Dendritic cell treated with granulocyte-macrophage colony-stimulating factor and Interleukin-4, amounts not matched to agents 40 ng/mL and 50 ng/mL, for 4 days (primary cell): ENCODE results near the gene DCHS2.

Experiments used
- H3K27ac Mint-ChIP-seq: one replicate; pipeline ENCODE4 v1.8.0; 2022; ENCODE audit warnings: mild to moderate bottlenecking, mixed read lengths
- H3K27me3 Mint-ChIP-seq: one replicate; pipeline ENCODE4 v1.8.0; 2022; ENCODE audit warnings: mild to moderate bottlenecking, mixed read lengths
- H3K36me3 Mint-ChIP-seq: one replicate; pipeline ENCODE4 v1.8.0; 2022; ENCODE audit warnings: low read depth, mixed read lengths
- H3K4me1 Mint-ChIP-seq: one replicate; pipeline ENCODE4 v1.8.0; 2022; ENCODE audit warnings: low read depth, mixed read lengths
- H3K4me3 Mint-ChIP-seq: one replicate; pipeline ENCODE4 v1.8.0; 2022; ENCODE audit warnings: mild to moderate bottlenecking, moderate library complexity, mixed read lengths
- H3K9me3 Mint-ChIP-seq: one replicate; pipeline ENCODE4 v1.8.0; 2022; ENCODE audit warnings: mixed read lengths
- intact Hi-C: fragments of 100-400 bp; cut with micrococcal nuclease; formaldehyde crosslinking; loops from one replicate; pipeline ENCODE4 v1.15.0; 2022

DCHS2 gene

GRCh38 chr4:154507156-154507555 lies 15.6 kb upstream of the DCHS2 start:
- intact Hi-C loops, result no loop called here
- Mint-ChIP-seq H3K4me1 (no peaks in the 10 kb centered on the region), H3K9me3 (no peaks in the 10 kb centered on the region), H3K36me3 (no peaks in the 10 kb centered on the region), H3K27ac (no peak overlapping the region), H3K4me3 (no peak overlapping the region), H3K27me3 (peaks cover 16% of the 10 kb centered on the region)

DNA sequence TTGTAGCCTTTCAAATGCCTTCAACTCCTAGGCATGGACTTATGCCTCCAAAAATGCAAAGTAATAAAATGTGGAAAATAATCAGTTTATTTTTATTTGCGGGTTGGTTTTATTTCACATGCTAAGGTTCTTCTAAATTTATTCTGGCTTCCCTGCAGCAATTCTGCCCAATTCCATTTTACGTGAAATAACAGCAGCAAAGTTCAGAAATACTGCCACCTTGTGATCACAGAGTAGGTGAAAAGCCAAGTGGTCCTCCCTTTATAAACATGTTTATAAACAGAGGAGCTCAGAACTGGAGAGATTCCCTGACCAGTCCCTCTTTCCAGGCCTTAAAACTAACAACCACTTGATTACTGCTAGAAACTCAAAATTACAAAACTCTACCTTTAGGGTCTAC lies 14.7 kb upstream of the DCHS2 start:
- H3K4me3 Mint-ChIP-seq, result no peak overlapping the region
- intact Hi-C loops, result no loop called here
- no peaks in the 10 kb centered on the region for H3K36me3 Mint-ChIP-seq
- H3K4me1 Mint-ChIP-seq, result no peaks in the 10 kb centered on the region
- peaks cover 16% of the 10 kb centered on the region for H3K27me3 Mint-ChIP-seq
- H3K9me3 Mint-ChIP-seq, result no peaks in the 10 kb centered on the region
- H3K27ac Mint-ChIP-seq, result no peak overlapping the region

DNA sequence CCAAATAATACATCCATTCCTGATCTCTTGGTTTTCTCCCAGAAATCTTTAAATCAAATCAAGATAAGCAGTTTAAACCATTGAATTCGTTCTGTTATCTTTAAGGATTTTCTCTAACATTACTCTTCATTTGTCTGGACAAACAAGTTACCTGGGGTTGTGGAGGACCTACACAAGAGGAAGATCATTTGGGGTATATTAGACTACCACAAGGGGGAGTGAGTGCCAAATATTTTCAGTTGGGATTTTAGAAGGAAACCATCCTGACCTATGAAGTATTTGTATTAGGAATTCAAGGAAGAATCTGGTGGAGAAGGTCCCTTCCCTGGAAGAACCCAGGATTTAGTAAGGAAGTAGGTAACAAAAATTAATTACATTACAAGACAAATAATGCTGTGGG lies 12.0 kb upstream of the DCHS2 start:
- H3K36me3 Mint-ChIP-seq, result no peaks in the 10 kb centered on the region
- no peak overlapping the region for H3K4me3 Mint-ChIP-seq
- no peak overlapping the region for H3K27ac Mint-ChIP-seq
- intact Hi-C loops, result no loop called here
- no peaks in the 10 kb centered on the region for H3K4me1 Mint-ChIP-seq
- peaks cover 24% of the 10 kb centered on the region for H3K27me3 Mint-ChIP-seq
- H3K9me3 Mint-ChIP-seq, result no peaks in the 10 kb centered on the region

- H3K9me3 Mint-ChIP-seq, result no peaks in the 10 kb centered on the region
- no peak overlapping the region for H3K4me3 Mint-ChIP-seq
- no peak overlapping the region for H3K27ac Mint-ChIP-seq
- H3K36me3 Mint-ChIP-seq, result no peaks in the 10 kb centered on the region
- peaks cover 27% of the 10 kb centered on the region for H3K27me3 Mint-ChIP-seq
- no peaks in the 10 kb centered on the region for H3K4me1 Mint-ChIP-seq
- intact Hi-C loops, result no loop called here
These were observed 10.5 kb upstream of the DCHS2 start for GRCh38 chr4:154502111-154502510.

DNA sequence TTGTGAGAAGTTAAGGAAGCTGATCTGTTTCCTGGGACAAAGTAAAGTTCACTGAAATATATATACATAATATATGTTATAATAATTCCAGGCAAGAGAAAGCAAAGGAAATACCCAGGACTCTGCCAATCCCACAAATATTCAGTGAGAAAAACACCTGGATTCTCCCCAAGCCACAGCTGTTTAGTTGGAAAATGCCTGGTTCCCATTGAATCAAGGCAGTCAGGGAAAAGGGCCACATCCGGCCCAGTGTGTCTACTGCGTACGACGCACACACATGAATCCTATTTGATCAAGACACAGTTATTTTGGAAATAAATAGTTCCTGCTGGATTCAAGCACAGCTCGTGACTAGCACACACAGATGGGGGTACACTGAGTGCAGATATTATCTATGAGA lies 6.3 kb upstream of the DCHS2 start:
- Mint-ChIP-seq H3K27ac (no peak overlapping the region), H3K4me1 (no peaks in the 10 kb centered on the region), H3K9me3 (no peaks in the 10 kb centered on the region), H3K27me3 (peaks cover 38% of the 10 kb centered on the region), H3K4me3 (no peak overlapping the region), H3K36me3 (no peaks in the 10 kb centered on the region)
- intact Hi-C loops, result no loop called here

GRCh38 chr4:154495867-154496266 lies 4.3 kb upstream of the DCHS2 start:
- Mint-ChIP-seq H3K27ac (no peak overlapping the region), H3K36me3 (no peaks in the 10 kb centered on the region), H3K4me1 (peaks cover 17% of the 10 kb centered on the region), H3K4me3 (no peak overlapping the region), H3K9me3 (no peaks in the 10 kb centered on the region), H3K27me3 (peaks cover 56% of the 10 kb centered on the region)
- intact Hi-C loops, result no loop called here

DNA sequence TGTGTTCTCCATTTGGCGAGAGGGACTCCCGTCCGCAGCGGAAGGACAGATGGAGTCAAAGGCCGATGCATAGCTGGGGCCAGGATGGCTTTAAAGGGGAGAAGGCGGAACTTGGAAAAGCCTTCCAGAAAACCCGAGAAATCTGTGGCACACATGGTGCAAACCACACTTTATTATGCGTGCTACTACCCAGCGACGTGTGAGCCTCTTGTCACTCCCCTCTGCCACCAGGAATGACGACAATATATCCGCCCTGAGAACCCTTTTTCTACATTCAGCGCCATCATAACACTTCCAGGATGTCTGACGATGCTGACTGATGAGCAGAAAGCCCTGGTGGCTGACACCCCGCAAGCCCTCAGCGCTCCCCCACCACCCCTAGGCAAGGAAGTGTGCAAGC lies 689 bp upstream of the DCHS2 start:
- Mint-ChIP-seq H3K9me3 (no peaks in the 10 kb centered on the region), H3K27ac (no peak overlapping the region), H3K4me1 (peaks cover 29% of the 10 kb centered on the region), H3K36me3 (no peaks in the 10 kb centered on the region), H3K4me3 (no peak overlapping the region), H3K27me3 (peaks cover 72% of the 10 kb centered on the region)
- intact Hi-C loops, result no loop called here

GRCh38 chr4:154490583-154491340 lies 837 bp downstream of the DCHS2 start:
- no peaks in the 10 kb centered on the region for H3K36me3 Mint-ChIP-seq
- H3K4me1 Mint-ChIP-seq, result peaks cover 29% of the 10 kb centered on the region
- no peaks in the 10 kb centered on the region for H3K9me3 Mint-ChIP-seq
- intact Hi-C loops, result no loop called here
- peaks cover 65% of the 10 kb centered on the region for H3K27me3 Mint-ChIP-seq
- H3K4me3 Mint-ChIP-seq, result peak overlapping the region; percentile 42
- H3K27ac Mint-ChIP-seq, result no peak overlapping the region

DNA sequence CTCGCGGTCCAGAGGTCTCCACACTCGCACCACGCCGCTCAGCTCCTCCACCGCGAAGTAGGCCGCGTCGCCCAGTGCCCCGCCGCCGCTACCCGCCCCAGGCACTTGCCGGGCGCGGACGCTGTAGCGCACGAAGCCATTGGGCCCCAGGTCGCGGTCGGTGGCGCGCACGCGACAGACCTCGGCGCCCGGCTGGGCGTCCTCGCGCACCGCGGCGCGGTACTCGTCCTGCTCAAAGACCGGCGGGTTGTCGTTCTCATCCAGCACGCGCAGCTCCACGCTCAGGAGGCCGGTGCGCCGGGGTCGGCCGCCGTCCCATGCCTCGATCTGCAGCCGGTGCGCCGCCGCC lies 1.4 kb downstream of the DCHS2 start:
- no peaks in the 10 kb centered on the region for H3K9me3 Mint-ChIP-seq
- no peaks in the 10 kb centered on the region for H3K36me3 Mint-ChIP-seq
- H3K27me3 Mint-ChIP-seq, result peaks cover 64% of the 10 kb centered on the region
- no peak overlapping the region for H3K27ac Mint-ChIP-seq
- peaks cover 29% of the 10 kb centered on the region for H3K4me1 Mint-ChIP-seq
- no peak overlapping the region for H3K4me3 Mint-ChIP-seq
- intact Hi-C loops, result no loop called here

DNA sequence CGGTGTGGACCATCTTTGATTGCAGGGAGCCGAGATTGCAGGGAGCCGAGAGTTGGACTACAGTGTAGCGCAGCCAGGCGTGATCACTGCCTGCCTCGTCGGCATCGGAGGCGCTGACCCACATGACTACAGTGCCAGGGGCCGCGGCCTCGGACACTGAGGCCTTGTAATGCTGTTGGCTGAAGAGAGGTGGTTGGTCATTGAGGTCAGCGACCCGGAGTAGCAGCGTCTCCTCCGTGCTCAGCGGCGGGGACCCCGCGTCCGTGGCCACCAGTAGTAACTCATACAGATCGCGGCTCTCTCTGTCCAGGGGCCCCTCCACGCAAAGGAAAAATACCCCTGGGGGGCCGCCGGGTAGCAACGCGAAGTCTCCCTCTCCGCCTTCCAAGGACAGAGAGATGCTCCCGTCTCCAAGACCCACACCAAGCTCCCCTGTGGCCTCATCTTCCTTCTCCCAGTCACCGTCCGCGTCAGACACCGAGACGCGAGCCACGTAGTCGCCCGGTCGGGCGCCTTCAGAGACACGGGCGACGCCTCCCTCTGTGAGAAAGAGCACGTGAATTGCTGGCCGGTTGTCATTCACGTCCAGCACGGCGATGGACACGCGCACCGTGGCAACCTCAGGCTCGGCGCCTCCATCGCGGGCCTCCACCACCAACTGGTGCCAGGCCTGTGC lies 1.9 kb downstream of the DCHS2 start:
- no peak overlapping the region for H3K4me3 Mint-ChIP-seq
- no peaks in the 10 kb centered on the region for H3K9me3 Mint-ChIP-seq
- peaks cover 29% of the 10 kb centered on the region for H3K4me1 Mint-ChIP-seq
- intact Hi-C loops, result no loop called here
- H3K36me3 Mint-ChIP-seq, result no peaks in the 10 kb centered on the region
- H3K27me3 Mint-ChIP-seq, result peaks cover 64% of the 10 kb centered on the region
- no peak overlapping the region for H3K27ac Mint-ChIP-seq

DNA sequence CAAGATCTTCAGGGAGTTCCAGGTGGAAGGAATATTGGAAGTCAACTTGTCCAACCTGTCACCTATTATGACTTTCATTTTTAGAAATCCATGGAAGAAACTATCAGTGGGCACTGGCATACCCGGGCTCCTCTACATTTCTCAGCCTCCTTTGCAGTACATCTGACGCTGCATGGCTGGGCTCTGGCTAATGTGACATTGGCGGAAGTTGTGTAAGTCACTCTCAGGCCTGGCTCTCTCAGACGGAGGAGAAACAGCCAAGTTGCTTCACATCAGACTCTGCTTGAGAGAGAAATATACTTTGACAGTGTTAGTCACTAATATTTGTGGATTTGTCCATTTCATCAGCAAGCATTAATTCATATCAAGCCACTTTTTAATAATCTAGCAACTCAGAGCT lies 4.5 kb downstream of the DCHS2 start:
- Mint-ChIP-seq H3K9me3 (no peaks in the 10 kb centered on the region), H3K27me3 (peaks cover 43% of the 10 kb centered on the region), H3K4me3 (no peak overlapping the region), H3K27ac (no peak overlapping the region), H3K36me3 (no peaks in the 10 kb centered on the region), H3K4me1 (peaks cover 24% of the 10 kb centered on the region)
- intact Hi-C loops, result no loop called here

DNA sequence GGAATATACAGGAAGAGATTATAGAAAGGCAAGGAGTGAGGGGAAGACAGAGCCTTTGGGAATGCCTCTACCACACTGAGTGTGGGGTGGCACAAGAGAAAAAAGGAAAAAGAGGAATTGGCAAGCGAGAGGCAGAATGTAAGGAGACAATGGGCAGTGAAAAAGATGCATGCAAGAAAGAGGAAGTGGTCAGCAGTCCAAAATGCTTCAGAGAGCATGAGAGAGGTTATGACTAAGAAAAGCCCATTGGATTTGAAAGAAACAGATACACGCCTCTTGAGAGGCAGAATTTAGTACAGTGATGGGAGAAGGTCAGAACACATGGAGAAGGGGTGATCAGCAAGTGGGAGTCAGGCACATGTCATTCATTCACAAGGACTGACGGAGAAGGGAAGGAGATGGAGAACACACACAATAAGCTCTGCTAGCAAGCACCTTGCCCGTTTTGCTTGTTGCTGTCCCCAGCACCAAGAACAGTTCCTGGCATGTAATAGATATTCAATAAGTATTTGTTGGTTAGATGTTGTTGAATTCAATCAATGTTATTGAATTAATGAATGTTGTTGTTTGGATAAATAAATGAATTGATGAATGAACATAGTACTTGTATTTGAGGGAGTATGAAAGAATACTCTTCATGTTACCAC lies 6.3 kb downstream of the DCHS2 start:
- Mint-ChIP-seq H3K27me3 (peaks cover 24% of the 10 kb centered on the region), H3K4me1 (peaks cover 5% of the 10 kb centered on the region), H3K9me3 (no peaks in the 10 kb centered on the region), H3K36me3 (no peaks in the 10 kb centered on the region), H3K4me3 (no peak overlapping the region), H3K27ac (no peak overlapping the region)
- intact Hi-C loops, result no loop called here

DNA sequence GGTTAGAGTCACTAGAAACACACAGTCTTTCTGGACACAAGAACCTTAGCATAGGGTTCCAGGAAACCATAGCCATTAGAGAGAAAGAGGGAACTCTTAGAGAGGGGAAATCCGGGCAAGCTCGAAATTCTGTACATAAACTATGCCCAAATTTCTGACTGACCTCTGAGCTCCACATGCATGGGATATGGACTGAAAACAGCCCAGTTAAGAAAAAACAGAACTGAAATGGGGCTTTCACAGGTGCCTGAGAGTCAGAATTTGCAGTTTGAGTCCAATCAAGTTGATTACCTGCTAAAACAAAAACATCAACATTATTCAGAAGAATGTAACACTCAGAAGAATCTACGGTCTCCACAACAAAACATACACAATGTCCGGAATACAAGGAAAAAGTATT lies 13.1 kb downstream of the DCHS2 start:
- no peaks in the 10 kb centered on the region for H3K36me3 Mint-ChIP-seq
- no peak overlapping the region for H3K27ac Mint-ChIP-seq
- intact Hi-C loops, result no loop called here
- H3K4me1 Mint-ChIP-seq, result no peaks in the 10 kb centered on the region
- no peak overlapping the region for H3K4me3 Mint-ChIP-seq
- peaks cover 5% of the 10 kb centered on the region for H3K27me3 Mint-ChIP-seq
- H3K9me3 Mint-ChIP-seq, result no peaks in the 10 kb centered on the region

DNA sequence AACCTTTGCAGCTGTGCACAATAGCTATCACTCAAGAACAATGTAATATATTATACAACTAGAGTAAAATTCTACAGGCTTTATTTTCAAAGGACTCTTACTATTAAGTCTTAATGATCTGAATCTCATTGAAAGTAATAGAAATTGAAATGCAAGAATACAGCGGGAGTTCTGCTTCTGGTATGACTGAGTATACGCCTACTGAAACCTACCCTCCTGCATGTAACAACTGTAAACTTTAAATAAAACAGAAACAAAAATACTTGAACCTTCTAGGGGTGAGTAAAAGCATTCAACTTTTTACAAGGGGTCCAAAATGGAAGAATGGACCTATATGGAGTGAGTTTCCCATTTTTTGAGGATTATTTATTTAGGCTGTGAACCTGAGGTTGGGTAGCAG lies 13.5 kb downstream of the DCHS2 start:
- Mint-ChIP-seq H3K4me1 (no peaks in the 10 kb centered on the region), H3K36me3 (no peaks in the 10 kb centered on the region), H3K27me3 (peaks cover 5% of the 10 kb centered on the region), H3K4me3 (no peak overlapping the region), H3K27ac (no peak overlapping the region), H3K9me3 (no peaks in the 10 kb centered on the region)
- intact Hi-C loops, result no loop called here
